HepG2 (cell line): ENCODE data around the gene TEKT5. TPM values are rescaled to one million over a fixed set of nuclear protein-coding genes. Genes with fewer than 3 reads are reported as not detected.
A peak's percentile ranks its signal among the peaks of the same experiment; 100 is the strongest.

Experiments
- ARID4A ChIP-seq: sonication (generic); formaldehyde crosslinking; IDR thresholded peaks from 2 replicates; pipeline ENCODE4 v1.5.0; 2020; ENCODE audit warnings: mild to moderate bottlenecking, missing genetic modification reagents, borderline replicate concordance
- DPF2 ChIP-seq: sonication (generic); formaldehyde crosslinking; IDR thresholded peaks from 2 replicates; pipeline ENCODE4 v1.4.0; 2020; ENCODE audit warnings: mild to moderate bottlenecking, low read depth, missing genetic modification reagents, borderline replicate concordance
- FLYWCH1 ChIP-seq: sonication (generic); formaldehyde crosslinking; IDR thresholded peaks from 2 replicates; pipeline ENCODE4 v1.8.1; 2023; ENCODE audit warnings: mild to moderate bottlenecking, missing genetic modification reagents
- FOXA1 ChIP-seq, 2 experiments: fragments of 450-650 bp in 1 of 2; sonication (generic) in 1 of 2; formaldehyde crosslinking in 1 of 2; IDR thresholded peaks; 2 replicates each; pipeline versions ENCODE4 v1.4.0 to v1.6.1; 2016 to 2020; ENCODE audit warnings: missing genetic modification reagents in 1 of 2
- GATAD2A ChIP-seq: IDR thresholded peaks from 2 replicates; pipeline ENCODE4 v1.6.1; 2016
- KDM3A ChIP-seq: IDR thresholded peaks from 2 replicates; pipeline ENCODE4 v1.6.1; 2018; ENCODE audit warnings: low read depth, missing compliant biosample characterization
- KLF12 ChIP-seq: sonication (generic); formaldehyde crosslinking; IDR thresholded peaks from 2 replicates; pipeline ENCODE4 v1.4.0; 2020; ENCODE audit warnings: missing genetic modification reagents, borderline replicate concordance
- KMT2B ChIP-seq: IDR thresholded peaks from 2 replicates; pipeline ENCODE4 v1.6.1; 2016; ENCODE audit warnings: missing genetic modification reagents, missing compliant biosample characterization
- LBX2 ChIP-seq: sonication (generic); formaldehyde crosslinking; IDR thresholded peaks from 2 replicates; pipeline ENCODE4 v1.5.0; 2020; ENCODE audit warnings: missing genetic modification reagents, mild to moderate bottlenecking, borderline replicate concordance
- MTF2 ChIP-seq: sonication (generic); formaldehyde crosslinking; IDR thresholded peaks from 2 replicates; pipeline ENCODE4 v1.5.0; 2020; ENCODE audit warnings: missing genetic modification reagents, borderline replicate concordance
- NCOA2 ChIP-seq: sonication (generic); formaldehyde crosslinking; IDR thresholded peaks from 2 replicates; pipeline ENCODE4 v1.8.0; 2022; ENCODE audit warnings: inconsistent platforms
- RERE ChIP-seq: IDR thresholded peaks from 2 replicates; pipeline ENCODE4 v1.6.1; 2016; ENCODE audit warnings: low read depth, missing genetic modification reagents, missing compliant biosample characterization
- RXRB ChIP-seq: IDR thresholded peaks from 2 replicates; pipeline ENCODE4 v1.6.1; 2016; ENCODE audit warnings: borderline replicate concordance, missing genetic modification reagents, missing compliant biosample characterization
- ZMYM3 ChIP-seq: sonication (generic); formaldehyde crosslinking; IDR thresholded peaks from 2 replicates; pipeline ENCODE4 v1.5.1; 2020; ENCODE audit warnings: mild to moderate bottlenecking, missing genetic modification reagents
- ZNF138 ChIP-seq: sonication (generic); formaldehyde crosslinking; IDR thresholded peaks from 2 replicates; pipeline ENCODE4 v1.5.0; 2020; ENCODE audit warnings: mild to moderate bottlenecking, low read depth, missing genetic modification reagents
- ZNF329 ChIP-seq: sonication (generic); formaldehyde crosslinking; IDR thresholded peaks from 2 replicates; pipeline ENCODE4 v1.9.0; 2021; ENCODE audit warnings: low read depth, mild to moderate bottlenecking, missing genetic modification reagents
- ZNF431 ChIP-seq: sonication (generic); formaldehyde crosslinking; IDR thresholded peaks from 2 replicates; pipeline ENCODE4 v1.9.0; 2022; ENCODE audit warnings: missing genetic modification reagents, low read depth, mild to moderate bottlenecking, borderline replicate concordance
- ZNF776 ChIP-seq: sonication (generic); formaldehyde crosslinking; IDR thresholded peaks from 2 replicates; pipeline ENCODE4 v1.4.0; 2020; ENCODE audit warnings: mild to moderate bottlenecking, missing genetic modification reagents
- polyA plus RNA-seq, 8 experiments: library from polyadenylated mRNA; depleted of rRNA in 3 of 8; stranded (reverse) in 7 of 8; unstranded in 1 of 8; fragments of >200 nt; fragmentation: Illumina TruSeq in 4 of 8; extraction: Trizol in 4 of 8; gene quantifications; 2 replicates each; pipeline versions ENCODE4 v1.2.1 to v1.2.3, GENCODE V29; 2011 to 2016; ENCODE audit warnings: low read depth in 4 of 8, missing spikeins in 1 of 8, mixed read lengths in 1 of 8; ENCODE audit not compliant: insufficient read depth in 1 of 8
- total RNA-seq, 5 experiments: library from RNA; depleted of rRNA; stranded (reverse); fragments of >200 nt; fragmentation: Illumina TruSeq; extraction: Trizol; gene quantifications; 2 replicates each; pipeline ENCODE4 v1.2.3, GENCODE V29; 2016; ENCODE audit warnings: low read depth in 1 of 5

Gene TEKT5
- total and polyA plus RNA-seq, 2 of the 13 experiments (the other 11 are each of a cell fraction or from before 2014, with no cell fraction given): 0.16 TPM; not detected in 1

- TF ChIP-seq ZNF776 (CRISPR knock-in tag) (no peak; the same call in 1 of the 2 replicates), FLYWCH1 (CRISPR knock-in tag) (no peak), ZNF431 (0 out of 2 replicates have a peak, but pooled peaks have one; percentile 38), ZMYM3 (CRISPR knock-in tag) (peak; percentile 94), GATAD2A (peak; percentile 69), FOXA1 (IDR thresholded peaks at IDR 0.05) (peak; percentile 87), FOXA1 (CRISPR knock-in tag; IDR thresholded peaks at IDR 0.05) (peak; percentile 95), RERE (0 out of 2 replicates have a peak, but pooled peaks have one; percentile 38), ZNF138 (no peak), LBX2 (CRISPR knock-in tag) (0 out of 2 replicates have a peak, but pooled peaks have one; percentile 59), NCOA2 (peak; percentile 75), KLF12 (no peak), KDM3A (CRISPR knock-in tag) (no peak; the same call in 1 of the 2 replicates), DPF2 (CRISPR knock-in tag) (peak; percentile 89), ARID4A (CRISPR knock-in tag) (peak; percentile 57; the same call in 1 of the 2 replicates), ZNF329 (CRISPR knock-in tag) (no peak), RXRB (CRISPR knock-in tag) (peak; percentile 78), KMT2B (CRISPR knock-in tag) (no peak), MTF2 (no peak)
Measured at GRCh38 chr16:10601444-10602408, 93.0 kb downstream of the TEKT5 start (continued).
